ENCODE results near the gene UBXN6. TPM values are rescaled to one million over a fixed set of nuclear protein-coding genes. Genes with fewer than 3 reads are reported as not detected.

Gene UBXN6
- polyA plus RNA-seq, 2 of the 4 experiments (the other 2 are of a cell fraction), result 23.0 to 31.6 TPM

GRCh38 chr19:4449639-4450028 is 8.0 kb downstream of the UBXN6 start:
- Histone ChIP-seq H3K4me2 (no peak overlapping the region), H3K27ac (no peak overlapping the region), H3K9me3 (no peaks in the 10 kb centered on the region), H3K4me3 (no peak overlapping the region), H3K4me1 (no peaks in the 10 kb centered on the region)
- ATAC-seq, result no peak
- TF ChIP-seq MAZ (IDR thresholded peaks at IDR 0.05; ENCODE audit: borderline replicate concordance, low read depth, low read length), result no peak
- ChIA-PET POLR2A (no interaction called here), CTCF (interaction anchor here (1.1 kb wide), 1 partner anchor 24 kb away, joined by 3 read pairs; no protein-coding TSS in a partner anchor)
- DNase-seq (ENCODE audit: low read depth in 1 of 2, low spot score in 1 of 2), result no peak
- WGBS (ENCODE audit: missing lambda C conversion rate), result 98% methylated on average over 9 of the region's 9 CpGs
- FAIRE-seq, result no peak

- FAIRE-seq (no peak), DNase-seq (ENCODE audit: low read depth in 1 of 2, low spot score in 1 of 2) (no peak), ATAC-seq (no peak)
- TF ChIP-seq ZFP36 (IDR thresholded peaks at IDR 0.05; ENCODE audit: borderline replicate concordance, partially characterized antibody) (no peak), KDM1A (IDR thresholded peaks at IDR 0.05; ENCODE audit: low read depth) (no peak), TP53 (CRISPR knock-in tag; IDR thresholded peaks at IDR 0.05) (no peak), HOXB13 (CRISPR knock-in tag; IDR thresholded peaks at IDR 0.05; ENCODE audit: low read depth) (no peak), RCOR1 (IDR thresholded peaks at IDR 0.05; ENCODE audit: low read depth, low read length) (no peak)
- Histone ChIP-seq H3K27ac (no peak overlapping the region), H3K4me2 (no peak overlapping the region), H3K4me1 (no peaks in the 10 kb centered on the region), H3K9me3 (no peaks in the 10 kb centered on the region), H3K4me3 (no peak overlapping the region)
- ChIA-PET POLR2A (no interaction called here), CTCF (interaction anchor here (0.9 to 1.1 kb wide), 2 partner anchors 33 to 181 kb away, joined by 3 read pairs; no protein-coding TSS in a partner anchor)
- WGBS (ENCODE audit: missing lambda C conversion rate), result 90% methylated on average over 13 of the region's 24 CpGs
Observed at GRCh38 chr19:4449022-4449638, 8.5 kb downstream of the UBXN6 start.

- ATAC-seq (no peak), DNase-seq (ENCODE audit: low read depth in 1 of 2, low spot score in 1 of 2) (no peak), FAIRE-seq (no peak)
- 83% methylated on average over 19 of the region's 30 CpGs for WGBS (ENCODE audit: missing lambda C conversion rate)
- ChIA-PET CTCF (interaction anchor here (0.9 to 1.9 kb wide), 3 partner anchors 32 to 180 kb away, joined by 3 to 4 read pairs (median 3); no protein-coding TSS in a partner anchor), POLR2A (no interaction called here)
- H3K4me1 ChIP-seq, result no peaks in the 10 kb centered on the region
- H3K4me3 ChIP-seq, result no peak overlapping the region
- H3K4me2 ChIP-seq, result no peak overlapping the region
- H3K9me3 ChIP-seq, result no peaks in the 10 kb centered on the region
- no peak for TF ChIP-seq POLR2A (IDR thresholded peaks at IDR 0.05; ENCODE audit: low read length)
- TF ChIP-seq EHMT2 (IDR thresholded peaks at IDR 0.05; ENCODE audit: low read depth), result no peak
- no peak for TF ChIP-seq NR3C1 (IDR thresholded peaks at IDR 0.05)
- TF ChIP-seq RCOR1 (IDR thresholded peaks at IDR 0.05; ENCODE audit: low read depth, low read length), result no peak
- TF ChIP-seq HOXB13 (CRISPR knock-in tag; IDR thresholded peaks at IDR 0.05; ENCODE audit: low read depth), result no peak
- TF ChIP-seq RAD21 (conservative IDR thresholded peaks at IDR 0.05 in 1 of 2, IDR thresholded peaks at IDR 0.05 in 1 of 2), result no peak
- TF ChIP-seq KDM1A (IDR thresholded peaks at IDR 0.05; ENCODE audit: low read depth), result no peak
- TF ChIP-seq ZC3H11A (IDR thresholded peaks at IDR 0.05), result no peak
- no peak for TF ChIP-seq KDM5A (IDR thresholded peaks at IDR 0.05)
- no peak for TF ChIP-seq REST (IDR thresholded peaks at IDR 0.05)
- TF ChIP-seq TFCP2L1 (CRISPR knock-in tag; IDR thresholded peaks at IDR 0.05), result no peak
- no peak for TF ChIP-seq BHLHE40 (IDR thresholded peaks at IDR 0.05; ENCODE audit: low read depth, low read length)
- no peak for TF ChIP-seq ZFP36 (IDR thresholded peaks at IDR 0.05; ENCODE audit: borderline replicate concordance, partially characterized antibody)
- TF ChIP-seq ESRRA (IDR thresholded peaks at IDR 0.05; ENCODE audit: borderline replicate concordance, low read length), result no peak
- TF ChIP-seq HES2 (IDR thresholded peaks at IDR 0.05), result no peak
- TF ChIP-seq ZSCAN20 (CRISPR knock-in tag; IDR thresholded peaks at IDR 0.05), result no peak
- no peak for TF ChIP-seq EP300 (IDR thresholded peaks at IDR 0.05)
- TF ChIP-seq HMGXB4 (CRISPR knock-in tag; IDR thresholded peaks at IDR 0.05; ENCODE audit: borderline replicate concordance), result no peak
- no peak overlapping the region for H3K27ac ChIP-seq
Observed at GRCh38 chr19:4448147-4448985, 9.2 kb downstream of the UBXN6 start.
